IMR-90 (cell line): ENCODE results near the gene APC. TPM values are rescaled to one million over a fixed set of nuclear protein-coding genes. Genes with fewer than 3 reads are reported as not detected.
A peak's percentile ranks its signal among the peaks of the same experiment; 100 is the strongest.

Experiments used
- ATAC-seq: fragments of 200-7000 bp; cut with Tn5 transposase; 2 replicates; pipeline ENCODE4 v1.9.1; 2020; ENCODE audit warnings: low read depth, mild to moderate bottlenecking, moderate library complexity
- BruUV-seq: library from RNA; stranded (reverse); fragments of 400-500 nt; replicated peaks from 2 replicates; lab custom pipeline; 2021; lab: Mats Ljungman, UMichigan
- CTCF ChIA-PET: fragments of 300-600 bp; formaldehyde crosslinking; extraction: SDS; loops from one replicate; lab custom pipeline; 2021; ENCODE audit warnings: antibody characterized with exemption; lab: Yijun Ruan, JAX
- POLR2A ChIA-PET: fragments of 300-600 bp; sonication (Branson Sonifier 250); formaldehyde crosslinking; loops from one replicate; lab custom pipeline; 2022; ENCODE audit warnings: antibody characterized with exemption; ENCODE audit not compliant: unreplicated experiment; lab: Charles Lee
- DNase-seq: peaks from one replicate; pipeline ENCODE4 v3.0.0; 2013
- H2AFZ ChIP-seq: replicated peaks from 2 replicates; pipeline ENCODE3; 2013; ENCODE audit warnings: low read length, mild to moderate bottlenecking; ENCODE audit not compliant: poor library complexity
- H2AK5ac ChIP-seq: 2 replicates; pipeline ENCODE4 v1.6.1; 2013; ENCODE audit warnings: low read depth, low read length, inconsistent platforms
- H2AK9ac ChIP-seq: replicated peaks from 2 replicates; pipeline ENCODE3; 2013; ENCODE audit warnings: mild to moderate bottlenecking, low read depth, low read length, moderate library complexity; ENCODE audit not compliant: poor library complexity
- H2BK120ac ChIP-seq: 2 replicates; pipeline ENCODE4 v1.6.1; 2013; ENCODE audit warnings: low read depth, low read length, inconsistent platforms
- H2BK15ac ChIP-seq: 3 replicates; pipeline ENCODE4 v1.6.1; 2013; ENCODE audit warnings: low read depth, low read length, inconsistent platforms
- H2BK20ac ChIP-seq: 2 replicates; pipeline ENCODE4 v1.6.1; 2013; ENCODE audit warnings: low read depth, mild to moderate bottlenecking, inconsistent platforms, low read length, moderate library complexity
- H2BK5ac ChIP-seq: 2 replicates; pipeline ENCODE4 v1.6.1; 2013; ENCODE audit warnings: mild to moderate bottlenecking, low read depth, low read length, inconsistent platforms; ENCODE audit not compliant: poor library complexity, severe bottlenecking
- H3K14ac ChIP-seq: replicated peaks from 2 replicates; pipeline ENCODE4 v1.6.1; 2013; ENCODE audit warnings: low read depth, low read length, inconsistent platforms
- H3K18ac ChIP-seq: 2 replicates; pipeline ENCODE4 v1.6.1; 2013; ENCODE audit warnings: low read depth, low read length, control low read depth
- H3K23ac ChIP-seq: 2 replicates; pipeline ENCODE4 v1.6.1; 2013; ENCODE audit warnings: low read depth, low read length, inconsistent platforms
- H3K27ac ChIP-seq: 2 replicates; pipeline ENCODE4 v1.5.1; 2013; ENCODE audit warnings: mild to moderate bottlenecking, control low read depth, low read length; ENCODE audit not compliant: insufficient read depth
- H3K27me3 ChIP-seq: 2 replicates; pipeline ENCODE4 v1.6.1; 2013; ENCODE audit warnings: low read length; ENCODE audit not compliant: control insufficient read depth, insufficient read depth
- H3K36me3 ChIP-seq: 2 replicates; pipeline ENCODE4 v1.6.1; 2013; ENCODE audit warnings: low read length, mixed read lengths; ENCODE audit not compliant: control insufficient read depth, insufficient read depth
- H3K4ac ChIP-seq: 2 replicates; pipeline ENCODE4 v1.6.1; 2013; ENCODE audit warnings: low read depth, low read length, inconsistent platforms
- H3K4me1 ChIP-seq: 2 replicates; pipeline ENCODE4 v1.6.1; 2013; ENCODE audit warnings: low read length, mixed read lengths; ENCODE audit not compliant: control insufficient read depth, insufficient read depth
- H3K4me2 ChIP-seq: 2 replicates; pipeline ENCODE4 v1.6.1; 2013; ENCODE audit warnings: low read depth, mild to moderate bottlenecking, control low read depth, low read length, moderate library complexity
- H3K4me3 ChIP-seq: 2 replicates; pipeline ENCODE4 v1.5.1; 2013; ENCODE audit warnings: low read depth, mild to moderate bottlenecking, control low read depth, low read length, moderate library complexity; ENCODE audit not compliant: insufficient read depth
- H3K56ac ChIP-seq: 2 replicates; pipeline ENCODE4 v1.6.1; 2013; ENCODE audit warnings: low read length, inconsistent platforms; ENCODE audit not compliant: insufficient read depth; ENCODE audit errors: extremely low read depth
- H3K79me1 ChIP-seq, 2 experiments: 2 replicates each; pipeline ENCODE4 v1.6.1; 2013; ENCODE audit warnings: low read length in 2 of 2, inconsistent platforms in 1 of 2, low read depth in 1 of 2
- H3K9ac ChIP-seq: 2 replicates; pipeline ENCODE4 v1.6.1; 2013; ENCODE audit warnings: low read depth, low read length, control low read depth
- H3K9me1 ChIP-seq: 2 replicates; pipeline ENCODE4 v1.6.1; 2013; ENCODE audit warnings: low read length, inconsistent platforms; ENCODE audit not compliant: insufficient read depth
- H3K9me3 ChIP-seq: 2 replicates; pipeline ENCODE4 v1.6.1; 2013; ENCODE audit warnings: low read length; ENCODE audit not compliant: control insufficient read depth, insufficient read depth
- H4K20me1 ChIP-seq: 2 replicates; pipeline ENCODE4 v1.6.1; 2013; ENCODE audit warnings: low read length, inconsistent platforms; ENCODE audit not compliant: insufficient read depth
- H4K5ac ChIP-seq: 2 replicates; pipeline ENCODE4 v1.6.1; 2013; ENCODE audit warnings: mild to moderate bottlenecking, low read depth, low read length, control low read depth
- H4K8ac ChIP-seq, 2 experiments: 2 replicates each; pipeline ENCODE4 v1.6.1; 2013; ENCODE audit warnings: low read depth in 2 of 2, low read length in 2 of 2, control low read depth in 1 of 2, inconsistent platforms in 1 of 2
- H4K91ac ChIP-seq: 2 replicates; pipeline ENCODE4 v1.6.1; 2013; ENCODE audit warnings: low read depth, low read length, inconsistent platforms; ENCODE audit not compliant: insufficient read depth
- CEBPB ChIP-seq: IDR thresholded peaks from 2 replicates; pipeline ENCODE4 v1.6.1; 2012; ENCODE audit warnings: low read depth, low read length, improper control_type of control experiment
- SMC3 ChIP-seq: fragments of 150-350 bp; IDR thresholded peaks from 2 replicates; pipeline ENCODE4 v1.6.1; 2016; ENCODE audit warnings: low read depth, mild to moderate bottlenecking, antibody characterized with exemption, low read length, moderate library complexity
- dilution Hi-C: fragments of 300-500 bp; cut with HindIII; formaldehyde crosslinking; loops from one replicate; pipeline ENCODE4 v1.14.3; 2018; ENCODE audit warnings: low sequenced_read_pairs; ENCODE audit not compliant: unreplicated experiment
- in situ Hi-C: fragments of 300-500 bp; cut with MboI; formaldehyde crosslinking; loops from 3 replicates; pipeline ENCODE4 v1.14.3; 2019; ENCODE audit warnings: low sequenced_read_pairs, inconsistent platforms, mixed read lengths
- intact Hi-C: fragments of 100-400 bp; cut with micrococcal nuclease; formaldehyde crosslinking; loops from 2 replicates; pipeline ENCODE4 v1.10.0; 2022
- polyA plus RNA-seq, 3 experiments: library from polyadenylated mRNA; depleted of rRNA; stranded (reverse); fragments of >200 nt; gene quantifications; 2 replicates each; pipeline ENCODE4 v1.2.3, GENCODE V29; 2012; ENCODE audit warnings: low replicate concordance in 1 of 3
- total RNA-seq: library from RNA; depleted of rRNA; stranded (reverse); fragments of >200 nt; gene quantifications from 2 replicates; pipeline ENCODE4 v1.2.3, GENCODE V29; 2012

APC gene
- total and polyA plus RNA-seq, 2 of the 4 experiments (the other 2 are of a cell fraction), result 7.3 to 58.4 TPM

DNA sequence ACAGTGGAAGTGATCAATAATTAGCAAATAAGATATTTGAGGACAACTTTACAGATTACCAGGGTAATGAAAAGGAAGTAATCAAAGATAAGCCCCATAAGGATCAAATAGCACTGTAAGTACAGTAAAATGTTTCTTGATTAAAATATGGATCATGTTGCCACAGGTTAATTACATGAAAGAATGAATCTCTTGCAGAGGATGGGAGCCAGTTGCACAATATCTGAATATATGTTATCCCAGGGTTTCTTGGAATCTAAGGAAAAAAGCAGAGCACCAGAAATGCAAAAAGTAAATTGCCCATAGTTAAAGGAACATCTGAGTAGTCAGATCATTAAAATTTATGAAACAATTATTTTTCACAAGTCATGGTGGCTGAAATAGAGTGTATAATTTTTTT lies 109.6 kb downstream of the APC start:
- no peak overlapping the region for H3K14ac ChIP-seq
- no peak overlapping the region for H4K8ac ChIP-seq
- no peak overlapping the region for H3K9ac ChIP-seq
- no peaks in the 10 kb centered on the region for H3K9me3 ChIP-seq
- no peak overlapping the region for H2BK120ac ChIP-seq
- in situ Hi-C loops, result loop anchor here (10.0 kb wide), 1 partner anchor 293 kb away; no protein-coding TSS in a partner anchor
- POLR2A ChIA-PET, result no interaction called here
- H2AK5ac ChIP-seq, result no peak overlapping the region
- H3K27me3 ChIP-seq, result no peaks in the 10 kb centered on the region
- intact Hi-C loops, result no loop called here
- H3K9me1 ChIP-seq, result no peaks in the 10 kb centered on the region
- H3K4ac ChIP-seq, result no peak overlapping the region
- H3K36me3 ChIP-seq, result no peaks in the 10 kb centered on the region; the same call in 1 of the 2 replicates
- no peak overlapping the region for H2AFZ ChIP-seq
- no peak for DNase-seq
- peak; percentile 59; the same call in 1 of the 2 replicates for TF ChIP-seq CEBPB
- TF ChIP-seq SMC3, result no peak
- H4K91ac ChIP-seq, result no peak overlapping the region
- no peak overlapping the region for H2BK20ac ChIP-seq
- BruUV-seq, result no TSS peak
- dilution Hi-C loops, result no loop called here
- no peaks in the 10 kb centered on the region for H3K79me1 ChIP-seq
- no peak overlapping the region for H3K23ac ChIP-seq
- H4K5ac ChIP-seq, result no peak overlapping the region
- ATAC-seq, result no peak
- no peaks in the 10 kb centered on the region for H4K20me1 ChIP-seq
- CTCF ChIA-PET, result no interaction called here
- H3K18ac ChIP-seq, result no peak overlapping the region
- H2BK5ac ChIP-seq, result no peak overlapping the region
- H2BK15ac ChIP-seq, result no peak overlapping the region
- H3K56ac ChIP-seq, result no peak overlapping the region
- no peak overlapping the region for H3K27ac ChIP-seq
- no peaks in the 10 kb centered on the region for H3K4me1 ChIP-seq
- no peak overlapping the region for H3K4me2 ChIP-seq
- H2AK9ac ChIP-seq, result no peak overlapping the region
- no peak overlapping the region for H3K4me3 ChIP-seq
